Measurements from ENCODE around the gene MGAM2.

DNA sequence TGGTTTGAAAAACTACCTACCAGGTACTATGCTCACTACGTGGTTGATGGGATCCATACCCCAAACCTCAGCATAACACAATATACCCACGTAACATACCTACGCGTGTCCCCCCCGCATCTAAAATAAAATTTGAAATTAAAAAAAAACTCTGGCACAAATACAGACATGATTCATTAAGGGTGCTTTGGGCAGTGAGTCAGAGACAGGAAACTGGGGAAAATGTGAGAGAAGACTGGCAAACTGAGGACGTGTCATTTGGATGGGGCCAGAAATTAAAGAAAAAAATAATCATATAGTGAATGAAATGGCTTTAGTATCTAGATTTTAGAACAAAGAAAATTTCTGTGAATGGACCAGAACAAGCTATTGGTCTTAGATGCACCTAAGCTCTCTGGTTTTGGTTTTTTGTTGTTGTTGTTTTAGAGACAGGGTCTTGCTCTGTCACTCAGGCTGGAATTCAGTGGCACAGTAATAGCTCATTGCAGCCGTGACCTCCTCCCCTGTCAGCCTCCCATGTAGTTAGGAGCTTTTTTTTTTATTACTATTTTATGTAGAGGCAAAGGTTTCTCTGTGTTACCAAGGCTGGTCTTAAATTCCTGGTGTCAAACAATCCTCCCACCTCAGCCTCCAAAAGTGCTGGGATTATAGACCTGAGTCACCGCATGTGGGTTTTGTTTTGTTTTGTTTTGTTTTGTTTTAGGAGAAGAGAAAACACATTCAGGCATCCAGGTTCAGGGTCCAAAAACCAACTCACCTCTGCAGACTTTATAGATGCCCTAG is 152.3 kb downstream of the MGAM2 start:
- TF ChIP-seq, protein P1, sequence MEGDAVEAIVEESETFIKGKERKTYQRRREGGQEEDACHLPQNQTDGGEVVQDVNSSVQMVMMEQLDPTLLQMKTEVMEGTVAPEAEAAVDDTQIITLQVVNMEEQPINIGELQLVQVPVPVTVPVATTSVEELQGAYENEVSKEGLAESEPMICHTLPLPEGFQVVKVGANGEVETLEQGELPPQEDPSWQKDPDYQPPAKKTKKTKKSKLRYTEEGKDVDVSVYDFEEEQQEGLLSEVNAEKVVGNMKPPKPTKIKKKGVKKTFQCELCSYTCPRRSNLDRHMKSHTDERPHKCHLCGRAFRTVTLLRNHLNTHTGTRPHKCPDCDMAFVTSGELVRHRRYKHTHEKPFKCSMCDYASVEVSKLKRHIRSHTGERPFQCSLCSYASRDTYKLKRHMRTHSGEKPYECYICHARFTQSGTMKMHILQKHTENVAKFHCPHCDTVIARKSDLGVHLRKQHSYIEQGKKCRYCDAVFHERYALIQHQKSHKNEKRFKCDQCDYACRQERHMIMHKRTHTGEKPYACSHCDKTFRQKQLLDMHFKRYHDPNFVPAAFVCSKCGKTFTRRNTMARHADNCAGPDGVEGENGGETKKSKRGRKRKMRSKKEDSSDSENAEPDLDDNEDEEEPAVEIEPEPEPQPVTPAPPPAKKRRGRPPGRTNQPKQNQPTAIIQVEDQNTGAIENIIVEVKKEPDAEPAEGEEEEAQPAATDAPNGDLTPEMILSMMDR (conservative IDR thresholded peaks at IDR 0.05 in 1 of 2, IDR thresholded peaks at IDR 0.05 in 1 of 2; ENCODE audit: low read depth in 1 of 2, low read length in 2 of 2), result no peak
- TF ChIP-seq EZH2 (IDR thresholded peaks at IDR 0.05; ENCODE audit: low read length, missing control alignments), result no peak
